BLaER1 treated with 17β-estradiol and CSF1 and Interleukin-3, amounts not matched to agents 10 nM and 100 nM (cell line): ENCODE measurements around the gene ANKRD28.

Source experiments
- H3K27ac ChIP-seq, 11 experiments: shearing (Covaris generic); formaldehyde crosslinking; 2 replicates each; pipeline ENCODE4 v1.8.1; 2022
- H3K27me3 ChIP-seq, 11 experiments: shearing (Covaris generic); formaldehyde crosslinking; 2 replicates each; pipeline ENCODE4 v1.8.1; 2022
- H3K36me3 ChIP-seq, 11 experiments: shearing (Covaris generic); formaldehyde crosslinking; 2 replicates each; pipeline ENCODE4 v1.8.1; 2022
- H3K4me1 ChIP-seq, 10 experiments: shearing (Covaris generic); formaldehyde crosslinking; 2 replicates each; pipeline ENCODE4 v1.8.1; 2022
- H3K4me2 ChIP-seq, 11 experiments: shearing (Covaris generic); formaldehyde crosslinking; 2 replicates each; pipeline ENCODE4 v1.8.1; 2022
- H3K4me3 ChIP-seq, 10 experiments: shearing (Covaris generic); formaldehyde crosslinking; 2 replicates each; pipeline ENCODE4 v1.8.1; 2022
- H3K9ac ChIP-seq, 11 experiments: shearing (Covaris generic); formaldehyde crosslinking; 2 replicates each; pipeline ENCODE4 v1.8.1; 2022
- H3K9me3 ChIP-seq, 11 experiments: shearing (Covaris generic); formaldehyde crosslinking; replicated peaks in 1 of 11; 2 replicates each; pipeline ENCODE4 v1.8.1; 2022
- H4K20me1 ChIP-seq, 11 experiments: shearing (Covaris generic); formaldehyde crosslinking; 2 replicates each; pipeline ENCODE4 v1.8.1; 2022
- Cebpa-rat ChIP-seq, 11 experiments: shearing (Covaris generic); IDR thresholded peaks; 2 replicates each; pipeline ENCODE4 v1.8.1; 2022

The ANKRD28 gene

DNA sequence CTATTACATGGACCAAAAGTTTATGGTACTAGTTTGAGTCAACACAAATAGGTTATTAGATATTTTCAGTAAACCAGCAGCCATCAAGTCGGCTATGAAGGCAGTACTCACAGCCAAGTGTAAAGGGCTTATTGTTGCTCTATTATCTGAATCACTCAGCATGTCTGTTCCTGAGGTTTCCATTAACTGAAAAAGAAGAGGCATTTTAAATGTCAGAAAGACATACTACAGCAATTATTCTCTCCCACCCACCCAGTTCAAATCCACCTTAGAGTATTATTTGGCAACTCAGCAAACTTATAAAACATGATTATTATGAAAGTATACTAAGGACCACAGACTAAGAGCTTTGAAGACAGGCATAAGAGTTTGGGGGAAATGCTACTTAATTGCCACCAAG, 103.2 kb downstream of the ANKRD28 start:
- Histone ChIP-seq H3K9me3 (no peaks in the 10 kb centered on the region; a peak in 1 of 22 replicates), H3K36me3 (peaks cover 51 to 82% (median 71%) of the 10 kb centered on the region in 11 experiments), H3K4me1 (peaks cover 0 to 5% (median 0%) of the 10 kb centered on the region in 10 experiments; a peak in 1 of 20 replicates), H3K4me3 (no peak overlapping the region), H4K20me1 (no peaks in the 10 kb centered on the region), H3K27ac (no peak overlapping the region), H3K4me2 (no peak overlapping the region), H3K27me3 (no peaks in the 10 kb centered on the region), H3K9ac (no peak overlapping the region)
- TF ChIP-seq Cebpa-rat (IDR thresholded peaks at IDR 0.05), result no peak

DNA sequence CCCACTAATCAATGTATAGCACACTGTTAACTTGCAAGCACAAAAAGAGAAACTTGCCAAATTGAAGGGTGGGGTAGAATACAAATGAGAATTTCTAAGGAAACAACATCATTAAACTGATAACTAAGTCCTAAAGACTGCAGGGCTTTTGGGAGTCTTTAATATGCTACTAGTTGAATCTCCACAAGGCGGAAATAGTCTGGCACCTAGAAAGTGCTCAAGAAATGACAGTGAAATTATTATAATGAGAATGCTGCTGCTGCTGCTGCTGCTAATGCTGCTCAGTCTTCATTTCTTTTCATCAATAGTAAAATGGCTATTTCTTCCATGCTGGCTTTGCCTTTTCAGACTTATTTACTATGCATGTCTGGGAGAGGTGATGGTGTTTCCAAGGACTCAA, 104.4 kb downstream of the ANKRD28 start:
- H3K27ac ChIP-seq, result no peak overlapping the region
- H3K9ac ChIP-seq, result no peak overlapping the region
- no peaks in the 10 kb centered on the region for H4K20me1 ChIP-seq
- peaks cover 64 to 95% (median 84%) of the 10 kb centered on the region in 11 experiments for H3K36me3 ChIP-seq
- no peak overlapping the region for H3K4me2 ChIP-seq
- peaks cover 0 to 1% (median 0%) of the 10 kb centered on the region in 10 experiments; a peak in 1 of 20 replicates for H3K4me1 ChIP-seq
- no peaks in the 10 kb centered on the region for H3K27me3 ChIP-seq
- H3K4me3 ChIP-seq, result no peak overlapping the region
- no peak for TF ChIP-seq Cebpa-rat (IDR thresholded peaks at IDR 0.05)
- no peaks in the 10 kb centered on the region for H3K9me3 ChIP-seq

DNA sequence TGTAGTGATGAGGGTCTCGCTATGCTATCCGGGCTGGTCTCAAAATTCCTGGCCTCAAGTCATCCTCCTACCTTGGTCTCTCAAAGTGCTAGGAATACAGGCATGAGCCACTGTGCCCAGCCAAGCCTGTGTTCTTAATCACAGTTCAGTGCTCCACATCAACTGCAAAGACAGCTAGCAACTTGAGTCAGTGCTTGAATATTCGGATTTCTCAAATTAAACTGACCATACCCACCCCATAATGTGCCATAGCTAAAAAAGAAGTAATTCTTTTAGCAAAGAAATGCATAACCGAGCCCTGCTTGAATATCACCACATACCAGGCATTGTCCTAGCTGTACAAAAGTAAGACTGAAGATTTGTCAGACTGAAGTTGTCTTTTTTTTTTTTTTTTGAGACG, 107.0 kb downstream of the ANKRD28 start:
- no peak for TF ChIP-seq Cebpa-rat (IDR thresholded peaks at IDR 0.05)
- peaks cover 88 to 100% (median 100%) of the 10 kb centered on the region in 11 experiments for H3K36me3 ChIP-seq

DNA sequence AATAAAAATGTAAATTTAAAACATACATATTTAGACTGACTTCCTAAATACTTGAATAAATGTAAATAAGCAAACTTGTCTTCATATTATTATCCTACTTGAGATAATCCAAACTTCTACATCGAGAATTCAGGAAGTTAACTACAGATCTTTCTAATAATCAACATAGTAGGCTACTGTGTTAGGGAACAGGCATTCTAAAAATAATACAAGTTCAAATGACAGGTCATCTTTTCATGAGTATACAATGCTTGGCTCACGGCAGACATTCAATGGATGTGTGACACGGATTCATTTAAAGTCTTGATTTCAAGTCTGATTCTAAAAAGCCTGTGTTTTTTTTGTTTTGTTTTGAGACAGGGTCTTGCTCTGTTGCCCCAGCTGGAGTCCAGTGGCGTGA, 107.5 kb downstream of the ANKRD28 start:
- H3K9ac ChIP-seq, result no peak overlapping the region
- H3K4me3 ChIP-seq, result no peak overlapping the region
- no peaks in the 10 kb centered on the region for H3K9me3 ChIP-seq
- TF ChIP-seq Cebpa-rat (IDR thresholded peaks at IDR 0.05), result no peak
- H4K20me1 ChIP-seq, result no peaks in the 10 kb centered on the region
- no peaks in the 10 kb centered on the region for H3K27me3 ChIP-seq
- H3K36me3 ChIP-seq, result peaks cover 90 to 100% (median 98%) of the 10 kb centered on the region in 11 experiments
- peaks cover 0 to 7% (median 0%) of the 10 kb centered on the region in 10 experiments; a peak in 3 of 20 replicates for H3K4me1 ChIP-seq
- H3K4me2 ChIP-seq, result no peak overlapping the region
- H3K27ac ChIP-seq, result no peak overlapping the region

More for the DNA sequence above, 107.0 kb downstream of the ANKRD28 start:
- 0 out of 20 replicates have a peak, but pooled peaks cover 0 to 7% (median 0%) of the 10 kb centered on the region in 10 experiments for H3K4me1 ChIP-seq
- H4K20me1 ChIP-seq, result no peaks in the 10 kb centered on the region
- no peaks in the 10 kb centered on the region for H3K27me3 ChIP-seq
- H3K27ac ChIP-seq, result no peak overlapping the region
- no peak overlapping the region for H3K4me2 ChIP-seq
- H3K9me3 ChIP-seq, result no peaks in the 10 kb centered on the region
- H3K9ac ChIP-seq, result no peak overlapping the region
- H3K4me3 ChIP-seq, result no peak overlapping the region

DNA sequence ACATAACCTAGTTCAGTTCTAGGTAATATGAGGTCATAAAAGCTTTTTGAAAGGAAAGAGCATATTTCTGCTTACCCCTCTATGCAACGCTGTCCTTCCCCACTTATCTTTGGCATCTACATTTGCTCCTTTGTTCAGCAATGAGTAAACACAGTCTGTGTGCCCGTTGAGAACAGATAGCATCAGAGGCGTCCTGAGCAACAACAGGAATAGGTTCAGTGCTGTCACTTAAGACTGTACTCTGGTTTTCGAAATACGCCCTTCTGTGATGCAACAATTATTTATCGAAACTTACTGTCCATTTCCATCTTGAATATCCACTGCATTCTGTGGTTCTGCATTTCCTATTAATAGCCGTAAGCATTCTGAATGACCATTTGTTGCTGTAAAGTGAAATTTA, 111.9 kb downstream of the ANKRD28 start:
- no peaks in the 10 kb centered on the region for H3K27me3 ChIP-seq
- H3K9me3 ChIP-seq, result no peaks in the 10 kb centered on the region
- no peaks in the 10 kb centered on the region for H4K20me1 ChIP-seq
- H3K27ac ChIP-seq, result no peak overlapping the region
- no peak overlapping the region for H3K4me2 ChIP-seq
- H3K4me1 ChIP-seq, result peaks cover 0 to 44% (median 31%) of the 10 kb centered on the region in 10 experiments; a peak in 16 of 20 replicates
- peaks cover 71 to 99% (median 90%) of the 10 kb centered on the region in 11 experiments for H3K36me3 ChIP-seq
- no peak for TF ChIP-seq Cebpa-rat (IDR thresholded peaks at IDR 0.05)
- no peak overlapping the region for H3K9ac ChIP-seq
- no peak overlapping the region for H3K4me3 ChIP-seq

DNA sequence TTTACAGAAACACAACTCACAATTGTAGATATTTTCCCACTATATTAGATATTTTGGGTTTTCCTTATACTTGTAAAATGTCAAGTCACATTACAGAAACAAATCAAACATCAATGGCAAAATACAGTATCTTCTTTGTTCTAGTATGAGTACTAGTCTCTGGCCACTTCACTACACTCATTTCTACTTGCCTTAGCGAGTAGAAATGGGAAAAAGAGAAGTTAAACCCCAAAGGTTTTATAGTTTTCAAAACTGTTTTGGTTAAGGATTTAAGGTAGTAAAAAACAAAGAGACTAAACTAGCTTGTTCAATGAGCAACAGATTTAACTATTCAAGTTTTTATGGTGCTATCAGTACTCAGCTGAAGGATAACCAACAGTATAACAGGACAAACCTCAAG, 114.5 kb downstream of the ANKRD28 start:
- Histone ChIP-seq H3K4me3 (peak overlapping the region in 1 of 10 experiments; percentile 10; a peak in 1 of 20 replicates), H3K27ac (peak overlapping the region; percentile 20 to 85 (median 66); a peak in 18 of 22 replicates), H4K20me1 (no peaks in the 10 kb centered on the region), H3K4me2 (peak overlapping the region in 8 of 11 experiments; percentile 36 to 72 (median 67); a peak in 15 of 22 replicates), H3K9ac (peak overlapping the region in 5 of 11 experiments; percentile 30 to 62 (median 42); a peak in 9 of 22 replicates), H3K27me3 (no peaks in the 10 kb centered on the region), H3K36me3 (peaks cover 63 to 99% (median 89%) of the 10 kb centered on the region in 11 experiments), H3K9me3 (no peaks in the 10 kb centered on the region), H3K4me1 (peaks cover 0 to 44% (median 31%) of the 10 kb centered on the region in 10 experiments; a peak in 16 of 20 replicates)
- no peak for TF ChIP-seq Cebpa-rat (IDR thresholded peaks at IDR 0.05)

DNA sequence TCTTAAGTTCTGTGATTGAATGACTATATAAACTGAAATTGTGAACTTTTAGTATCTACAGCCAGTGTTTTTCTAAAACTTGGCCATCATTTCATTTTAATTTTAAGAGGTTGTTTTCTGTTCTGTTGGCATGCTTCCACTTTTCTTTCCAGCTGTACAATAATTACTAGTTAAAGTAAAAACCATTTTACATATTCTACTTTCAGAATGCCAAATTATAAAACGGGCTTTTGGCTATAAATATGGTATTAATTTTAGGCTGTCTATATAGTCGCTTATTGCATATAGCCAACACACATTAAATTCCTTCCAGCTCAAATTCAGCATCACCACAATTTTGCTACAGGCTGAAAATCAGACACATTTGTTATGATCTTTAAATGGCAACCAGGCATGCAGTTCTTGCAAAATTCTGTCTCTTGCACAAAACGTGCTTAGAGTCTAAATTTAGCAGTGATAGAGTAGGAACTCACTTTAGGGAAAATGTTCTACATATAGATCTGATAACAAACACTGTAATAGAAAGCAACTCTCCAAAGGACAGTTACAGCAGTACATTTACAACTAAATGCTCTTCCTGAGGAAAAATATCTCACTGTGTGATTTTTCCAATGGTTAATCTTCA, 115.1 kb downstream of the ANKRD28 start:
- Histone ChIP-seq H3K9ac (peak overlapping the region in 5 of 11 experiments; percentile 30 to 62 (median 42); a peak in 9 of 22 replicates), H3K4me2 (peak overlapping the region in 8 of 11 experiments; percentile 36 to 72 (median 67); a peak in 15 of 22 replicates), H3K4me3 (peak overlapping the region in 1 of 10 experiments; percentile 10; a peak in 1 of 20 replicates), H3K9me3 (no peaks in the 10 kb centered on the region), H3K4me1 (peaks cover 0 to 44% (median 31%) of the 10 kb centered on the region in 10 experiments; a peak in 16 of 20 replicates), H3K27me3 (no peaks in the 10 kb centered on the region), H3K27ac (peak overlapping the region; percentile 20 to 85 (median 66); a peak in 18 of 22 replicates), H3K36me3 (peaks cover 63 to 99% (median 89%) of the 10 kb centered on the region in 11 experiments), H4K20me1 (no peaks in the 10 kb centered on the region)
- peak in 2 of 11 experiments; percentile 80 to 87; a peak in 4 of 22 replicates for TF ChIP-seq Cebpa-rat (IDR thresholded peaks at IDR 0.05)

DNA sequence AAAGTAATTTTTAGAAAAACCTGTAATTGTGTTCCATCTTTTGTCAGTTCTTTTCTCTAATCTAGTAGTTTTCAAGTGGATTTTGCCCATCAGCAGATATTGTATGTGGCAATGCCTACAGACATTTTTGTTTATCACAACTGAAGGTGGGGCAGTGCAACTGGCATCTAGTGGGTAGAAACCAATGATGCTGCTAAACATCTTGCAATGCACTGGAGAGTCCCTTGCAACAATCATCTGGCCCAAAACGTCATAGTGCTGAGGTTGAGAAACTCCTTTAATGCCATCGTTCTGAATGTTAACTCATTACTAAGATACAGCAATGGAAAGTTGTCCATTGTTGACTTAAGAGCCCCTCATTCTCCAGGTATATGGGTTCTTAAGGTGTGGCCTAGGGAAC, 116.1 kb downstream of the ANKRD28 start:
- no peak overlapping the region; a peak in 1 of 22 replicates for H3K9ac ChIP-seq

DNA sequence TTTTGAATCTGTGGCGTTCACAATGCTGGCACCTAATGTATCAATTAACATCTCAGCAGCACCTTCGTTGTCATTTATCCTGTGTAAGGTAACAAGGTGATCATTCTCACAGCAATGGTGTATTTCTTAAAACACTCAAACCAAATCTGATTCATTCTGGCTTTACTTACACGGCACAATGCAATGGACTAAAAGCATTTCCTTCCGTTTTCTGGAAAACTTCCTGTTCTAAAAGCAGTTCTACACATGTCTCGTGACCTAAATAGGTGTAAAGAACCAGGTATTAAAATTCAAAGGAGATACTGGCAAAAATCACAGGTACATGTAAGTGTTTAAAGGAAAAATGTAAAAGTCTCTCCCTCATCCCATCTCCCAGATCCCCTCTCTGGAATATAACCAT, 118.5 kb downstream of the ANKRD28 start:
- Histone ChIP-seq H3K4me3 (no peak overlapping the region), H3K36me3 (peaks cover 68 to 98% (median 91%) of the 10 kb centered on the region in 11 experiments), H3K4me2 (no peak overlapping the region), H3K9ac (no peak overlapping the region), H3K27ac (no peak overlapping the region), H4K20me1 (no peaks in the 10 kb centered on the region), H3K9me3 (no peaks in the 10 kb centered on the region), H3K27me3 (no peaks in the 10 kb centered on the region), H3K4me1 (peaks cover 0 to 29% (median 28%) of the 10 kb centered on the region in 10 experiments; a peak in 16 of 20 replicates)
- no peak for TF ChIP-seq Cebpa-rat (IDR thresholded peaks at IDR 0.05)

More for the DNA sequence above, 116.1 kb downstream of the ANKRD28 start:
- no peaks in the 10 kb centered on the region for H3K9me3 ChIP-seq
- TF ChIP-seq Cebpa-rat (IDR thresholded peaks at IDR 0.05), result no peak
- peak overlapping the region in 7 of 11 experiments; percentile 63 to 85 (median 71); a peak in 12 of 22 replicates for H3K27ac ChIP-seq
- peaks cover 0 to 44% (median 31%) of the 10 kb centered on the region in 10 experiments; a peak in 16 of 20 replicates for H3K4me1 ChIP-seq
- H3K36me3 ChIP-seq, result peaks cover 65 to 99% (median 89%) of the 10 kb centered on the region in 11 experiments
- no peaks in the 10 kb centered on the region for H4K20me1 ChIP-seq
- H3K4me2 ChIP-seq, result peak overlapping the region in 5 of 11 experiments; percentile 38 to 72 (median 71); a peak in 7 of 22 replicates
- H3K27me3 ChIP-seq, result no peaks in the 10 kb centered on the region
- H3K4me3 ChIP-seq, result no peak overlapping the region
